ENCODE results near the gene APP.
"Not testable (repeated sequence)": the region's sequence is repeated elsewhere in the genome, so short reads cannot be mapped to it uniquely, and the experiment has no call there.

The APP gene

DNA sequence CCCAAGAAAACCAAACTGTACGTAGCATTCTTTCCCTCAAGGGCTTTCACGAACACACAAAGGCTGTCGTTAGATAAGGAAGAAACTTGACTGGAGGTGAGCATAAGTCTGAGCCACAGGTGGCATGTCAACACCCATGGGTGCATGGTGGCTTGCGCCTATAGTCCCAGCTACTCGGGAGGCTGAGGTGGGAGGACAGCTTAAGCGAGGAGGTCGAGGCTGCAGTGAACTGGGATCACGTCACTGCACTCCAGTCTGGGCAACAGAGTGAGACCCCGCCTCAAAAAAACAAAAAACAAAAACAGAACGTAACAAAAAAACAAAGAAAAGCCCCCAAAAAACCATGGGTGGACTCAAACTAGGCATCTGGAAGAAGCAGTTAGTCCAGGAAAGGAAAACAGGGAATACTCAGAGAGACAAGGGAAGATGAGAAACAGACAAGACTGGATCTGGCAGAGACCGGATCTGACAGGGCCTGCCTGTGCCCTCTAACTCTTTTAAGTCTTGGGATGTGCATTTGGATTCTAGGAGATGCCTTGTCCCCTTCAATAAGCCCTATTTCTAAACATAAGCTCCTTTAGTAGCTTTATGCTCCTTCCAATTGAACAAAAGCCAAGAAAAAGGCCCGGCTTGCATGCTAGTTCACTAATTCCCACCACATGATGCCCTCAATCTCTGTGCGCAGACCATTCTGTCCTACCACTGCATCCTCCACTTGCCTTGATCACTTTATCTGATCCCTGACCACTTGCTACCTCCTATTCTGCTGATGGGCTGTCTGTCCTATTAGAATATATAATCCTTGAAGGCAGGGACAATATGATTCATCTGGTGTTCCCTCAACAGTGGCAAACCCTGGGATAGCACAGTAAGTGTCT lies 73.8 kb downstream of the APP start:
- DNase-seq = no peak

DNA sequence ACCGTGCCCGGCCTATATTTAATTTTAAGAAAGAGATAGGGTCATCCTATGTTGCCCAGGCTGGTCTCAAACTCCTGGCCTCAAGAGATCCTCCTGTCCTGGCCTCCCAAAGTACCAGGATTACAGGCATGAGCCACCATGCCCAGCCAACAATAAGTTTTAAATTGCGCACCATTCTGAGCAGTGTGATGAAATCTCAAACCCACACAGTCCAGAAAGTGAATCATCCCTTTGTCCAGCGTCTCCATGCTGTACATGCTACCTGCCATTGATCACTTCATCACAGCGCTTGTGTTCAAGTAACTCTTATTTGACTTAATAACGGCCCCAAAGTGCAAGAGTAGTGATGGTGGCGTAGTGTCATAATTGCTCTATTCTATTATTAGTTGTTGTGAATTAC lies 75.4 kb downstream of the APP start:
- DNase-seq = no peak

DNA sequence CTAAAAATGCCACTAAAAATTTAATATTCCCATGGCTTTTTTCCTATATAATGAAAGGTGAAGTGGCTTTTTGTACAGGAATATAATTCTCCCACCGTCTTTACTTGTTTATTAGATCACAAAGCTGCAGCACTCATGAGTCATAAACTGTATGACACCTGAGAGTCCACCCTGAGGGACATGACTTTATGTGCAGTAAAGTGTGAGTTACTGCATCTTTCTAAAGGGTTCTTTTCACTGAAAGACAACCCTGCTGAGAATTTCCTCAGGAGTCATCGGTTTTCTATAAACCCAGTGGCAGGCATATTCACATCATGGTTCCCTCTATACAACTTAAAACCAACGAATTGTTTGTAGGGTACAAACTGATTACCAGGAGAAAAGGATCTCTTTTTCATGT lies 77.4 kb downstream of the APP start:
- no peak for DNase-seq

DNA sequence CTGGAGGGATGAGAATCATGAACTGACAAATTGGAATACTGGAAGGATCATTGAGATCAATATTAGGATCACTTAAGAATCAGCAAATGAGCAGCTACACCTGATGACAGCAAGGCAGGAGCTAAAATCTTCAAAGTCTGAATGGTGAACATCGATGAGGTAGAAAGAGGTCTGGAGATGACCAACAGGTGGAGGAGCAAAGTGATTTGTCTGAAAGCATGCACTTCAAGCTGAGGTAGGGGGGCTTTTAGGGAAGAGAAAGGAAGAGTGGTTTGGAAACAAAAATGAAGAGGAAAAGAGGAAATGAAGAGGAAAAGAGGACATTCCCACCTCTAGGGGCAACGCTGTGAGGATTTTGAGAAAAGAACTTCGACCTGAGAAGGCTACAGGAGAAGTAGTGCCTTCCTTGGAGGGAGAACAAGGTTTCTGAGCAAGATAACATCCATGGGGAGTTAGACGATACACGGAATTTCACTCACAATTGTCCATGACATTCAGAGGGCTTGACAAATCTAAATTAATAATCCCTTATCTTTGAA lies 79.0 kb downstream of the APP start:
- DNase-seq = no peak

DNA sequence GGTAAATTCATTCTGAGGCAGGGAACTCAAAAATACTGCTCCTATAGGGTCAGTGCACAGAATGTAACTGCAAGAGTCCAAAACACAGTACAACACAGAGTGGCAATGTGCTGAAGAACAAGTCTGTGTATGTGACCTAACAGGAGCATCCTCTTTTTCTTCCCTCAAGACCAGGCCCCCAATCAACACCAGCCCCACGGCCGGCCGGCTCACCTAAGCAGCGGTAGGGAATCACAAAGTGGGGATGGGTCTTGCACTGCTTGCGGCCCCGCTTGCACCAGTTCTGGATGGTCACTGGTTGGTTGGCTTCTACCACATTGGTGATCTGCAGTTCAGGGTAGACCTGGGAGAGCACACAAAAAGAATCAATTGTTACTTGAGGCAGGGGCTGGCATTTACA lies 80.8 kb downstream of the APP start:
- no peak for DNase-seq

DNA sequence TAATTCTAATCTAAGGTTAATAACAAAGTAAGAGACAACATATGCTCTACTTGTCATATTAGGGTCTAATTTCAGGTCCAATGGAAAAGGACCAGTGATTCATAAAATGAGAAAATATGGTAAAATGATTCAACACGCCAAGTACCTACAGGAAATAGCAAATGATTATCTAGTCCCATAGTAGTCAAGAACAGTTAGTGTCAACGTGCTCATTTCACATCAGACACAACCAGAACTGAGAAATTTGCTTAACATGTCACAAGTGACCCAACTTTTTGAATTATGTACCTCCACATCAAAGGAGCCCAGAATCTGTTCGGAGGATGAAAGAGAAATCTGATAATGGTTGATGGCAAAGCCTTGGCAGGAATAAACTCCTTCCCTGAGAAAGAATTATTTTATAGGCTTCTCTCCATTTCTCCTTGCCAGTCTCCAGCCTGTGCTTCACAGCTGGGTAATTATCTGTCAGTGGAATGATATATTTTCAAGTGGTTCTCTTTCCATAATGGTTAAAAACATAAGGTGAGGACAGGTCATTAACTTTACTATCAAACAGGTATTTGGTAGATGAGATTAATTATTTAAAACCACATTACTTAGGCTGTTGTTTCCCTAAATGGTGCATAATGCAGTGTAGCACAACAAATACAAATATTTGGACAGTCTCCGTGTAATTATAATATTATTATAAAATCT lies 83.2 kb downstream of the APP start:
- DNase-seq = no peak

DNA sequence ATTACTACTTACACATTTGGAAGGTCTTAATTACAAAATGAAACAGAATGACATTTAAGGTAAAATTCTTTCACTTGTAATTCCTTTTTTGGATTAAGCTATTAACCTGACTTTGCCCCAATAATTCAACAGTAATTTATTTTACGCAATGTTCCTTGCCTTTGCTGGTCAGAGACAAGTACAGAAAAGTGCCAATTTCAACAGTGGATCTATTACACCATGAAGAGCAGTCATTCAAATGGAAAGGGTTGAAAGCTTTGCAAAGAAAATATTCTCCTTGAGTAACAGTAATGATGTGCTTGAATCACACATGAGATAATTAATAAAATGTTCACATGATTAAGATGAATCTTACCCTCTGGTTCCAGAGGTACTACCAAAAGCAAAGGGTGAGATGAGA lies 84.7 kb downstream of the APP start:
- no peak for DNase-seq

DNA sequence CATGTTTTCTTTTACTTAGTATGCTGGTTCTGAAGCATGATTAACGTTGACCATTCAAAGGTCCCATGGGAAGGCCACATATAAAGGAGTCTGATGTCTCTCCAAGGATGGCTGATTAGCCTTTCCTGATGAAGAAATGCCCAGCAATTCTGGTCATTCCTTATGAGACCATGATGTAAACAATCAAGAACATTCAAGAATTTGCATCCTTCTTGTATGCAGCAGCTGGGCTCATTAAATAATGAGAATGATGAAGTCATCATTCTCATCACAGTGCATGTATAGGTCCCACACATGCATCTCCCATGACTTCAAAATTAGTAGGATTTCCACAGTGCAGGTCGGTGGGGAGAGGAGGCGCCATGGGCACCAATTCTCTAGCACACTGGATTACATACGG lies 85.4 kb downstream of the APP start:
- no peak for DNase-seq

DNA sequence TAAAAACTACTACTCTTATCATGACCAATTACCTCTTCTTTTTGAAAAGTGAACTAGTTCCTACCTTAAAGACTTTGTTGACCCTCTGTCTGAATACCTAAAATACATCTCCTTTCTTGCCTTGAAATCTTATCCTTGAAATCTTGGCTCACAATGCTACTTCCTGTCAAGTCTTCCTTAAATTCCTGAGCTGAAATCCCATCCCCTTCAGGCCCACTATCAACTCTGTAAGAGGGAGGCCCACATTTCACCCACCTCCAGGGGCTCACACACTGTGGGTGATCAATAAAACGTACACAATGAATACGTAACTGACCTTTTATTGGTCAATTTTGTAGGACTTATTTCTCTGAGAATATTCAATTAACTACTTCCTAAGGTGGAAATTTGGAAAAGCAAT lies 88.0 kb downstream of the APP start:
- DNase-seq = no peak

DNA sequence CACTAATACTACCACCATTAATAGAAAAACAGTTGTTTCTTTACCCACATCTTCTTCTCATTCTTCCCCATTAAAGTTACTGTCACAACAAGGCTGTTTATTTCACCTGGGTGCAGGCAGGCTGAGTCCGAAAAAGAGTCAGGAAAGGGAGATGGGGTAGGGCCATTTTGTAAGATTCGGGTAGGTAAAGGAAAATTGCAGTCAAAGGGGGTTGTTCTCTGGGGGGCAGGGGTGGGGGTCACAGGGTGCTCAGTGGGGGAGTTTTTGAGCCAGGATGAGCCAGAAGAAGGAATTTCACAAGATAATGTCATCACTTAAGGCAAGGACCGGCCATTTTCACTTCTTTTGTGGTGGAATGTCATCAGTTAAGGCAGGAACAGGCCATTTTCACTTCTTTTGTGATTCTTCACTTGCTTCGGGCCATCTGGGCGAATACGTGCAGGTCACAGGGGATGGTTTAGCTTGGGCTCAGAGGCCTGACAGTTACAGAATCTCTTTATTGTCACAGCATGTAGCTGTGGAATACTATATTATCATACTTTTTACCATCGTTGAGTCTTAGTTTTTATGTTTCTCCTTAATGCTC lies 89.3 kb downstream of the APP start:
- DNase-seq = not testable (repeated sequence)

DNA sequence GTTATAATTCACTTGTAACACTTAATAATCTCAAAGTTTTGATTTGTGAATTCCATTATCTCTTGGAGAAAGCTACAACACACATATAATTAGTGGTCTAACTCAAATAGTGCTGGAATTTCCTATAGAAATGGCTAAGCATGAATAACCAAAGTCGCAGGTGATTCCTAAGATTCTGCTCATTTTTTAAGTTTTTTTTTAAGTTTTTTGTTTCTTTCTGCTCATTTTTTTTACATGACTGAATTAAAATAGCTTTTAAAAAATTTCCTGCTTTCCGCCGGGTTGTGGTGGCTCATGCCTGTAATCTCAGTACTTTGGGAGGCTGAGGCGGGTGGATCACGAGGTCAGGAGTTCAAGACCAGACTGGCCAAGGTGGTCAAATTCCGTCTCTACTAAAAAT lies 90.4 kb downstream of the APP start:
- no peak for DNase-seq

DNA sequence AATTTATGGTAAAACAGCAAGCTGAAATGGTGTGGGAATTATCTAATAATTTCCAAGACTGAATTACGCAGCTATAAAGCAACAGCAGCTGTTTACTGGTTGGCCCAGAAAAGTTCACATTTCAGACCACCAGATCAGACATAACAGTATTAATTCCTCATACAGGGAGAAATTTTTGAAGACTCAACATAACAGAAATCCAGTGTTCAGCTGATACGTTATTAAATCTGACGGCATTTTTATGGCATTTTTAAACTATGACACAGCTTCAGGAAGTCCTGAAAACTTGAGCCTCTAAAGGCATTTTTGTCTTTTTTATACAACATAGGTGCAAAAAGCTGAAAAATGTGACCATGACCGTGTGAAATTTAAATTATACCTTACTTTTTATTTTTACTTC lies 91.2 kb downstream of the APP start:
- no peak for DNase-seq

DNA sequence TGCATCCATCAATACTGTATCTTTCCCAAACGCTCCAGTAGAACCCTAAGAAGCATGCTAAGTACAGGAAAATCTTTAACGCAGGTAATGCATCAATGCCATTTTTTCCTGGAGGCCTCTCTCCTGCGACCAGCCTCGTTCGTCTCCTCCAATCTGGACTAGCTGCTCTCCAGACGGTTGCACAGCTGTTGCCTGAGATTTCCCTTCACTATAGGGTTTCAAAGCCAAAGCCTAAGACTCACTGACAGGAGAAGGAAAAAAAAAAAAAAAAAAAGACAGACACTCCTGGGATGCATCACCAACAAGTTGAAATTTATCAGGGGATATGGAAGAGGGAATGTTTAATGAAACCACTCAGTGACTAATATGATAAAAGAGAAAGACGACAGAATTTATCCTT lies 93.0 kb downstream of the APP start:
- DNase-seq = no peak

DNA sequence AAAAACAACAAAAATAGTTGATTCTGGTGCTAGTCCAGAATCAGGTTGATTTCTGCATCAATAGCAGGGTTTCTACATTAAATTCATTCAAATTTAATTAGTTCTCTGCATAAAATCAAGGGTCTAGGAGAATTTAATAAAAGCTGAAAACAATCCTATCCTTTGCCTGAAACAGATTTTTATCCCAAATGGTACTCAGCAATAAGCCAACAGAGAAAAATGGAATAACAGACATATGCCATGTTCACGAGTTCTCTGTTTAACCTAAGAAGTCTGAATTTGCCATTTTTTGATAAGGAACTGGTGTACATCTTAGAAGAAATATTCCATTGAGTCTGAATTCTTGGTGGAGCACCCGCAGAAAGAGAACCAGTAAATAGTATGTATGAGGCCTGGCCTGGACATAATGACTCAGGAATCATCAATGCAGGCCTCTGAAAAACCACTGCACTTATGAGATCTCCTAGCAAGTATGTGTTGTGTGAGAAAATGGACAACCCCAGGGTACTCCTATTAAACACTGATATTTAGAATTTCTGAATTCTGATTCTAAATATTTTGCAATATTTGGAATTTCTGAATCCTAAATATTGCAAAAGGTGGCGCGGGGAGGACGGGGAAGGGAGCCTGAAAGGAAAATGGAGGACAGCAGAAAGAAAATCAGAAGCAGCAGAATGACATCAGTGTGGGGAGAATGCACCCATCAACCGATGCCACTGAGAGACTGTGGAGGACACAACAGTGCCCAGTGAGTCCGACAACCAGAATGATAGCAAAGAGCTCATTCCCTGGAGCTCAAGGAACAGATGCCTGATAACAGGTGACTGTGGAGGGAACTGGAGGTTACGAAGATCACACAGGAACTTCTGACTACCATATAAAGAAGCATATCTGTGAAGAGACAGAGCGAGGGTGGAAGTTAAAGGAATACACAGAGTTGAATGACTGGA lies 97.6 kb downstream of the APP start:
- no peak for DNase-seq

DNA sequence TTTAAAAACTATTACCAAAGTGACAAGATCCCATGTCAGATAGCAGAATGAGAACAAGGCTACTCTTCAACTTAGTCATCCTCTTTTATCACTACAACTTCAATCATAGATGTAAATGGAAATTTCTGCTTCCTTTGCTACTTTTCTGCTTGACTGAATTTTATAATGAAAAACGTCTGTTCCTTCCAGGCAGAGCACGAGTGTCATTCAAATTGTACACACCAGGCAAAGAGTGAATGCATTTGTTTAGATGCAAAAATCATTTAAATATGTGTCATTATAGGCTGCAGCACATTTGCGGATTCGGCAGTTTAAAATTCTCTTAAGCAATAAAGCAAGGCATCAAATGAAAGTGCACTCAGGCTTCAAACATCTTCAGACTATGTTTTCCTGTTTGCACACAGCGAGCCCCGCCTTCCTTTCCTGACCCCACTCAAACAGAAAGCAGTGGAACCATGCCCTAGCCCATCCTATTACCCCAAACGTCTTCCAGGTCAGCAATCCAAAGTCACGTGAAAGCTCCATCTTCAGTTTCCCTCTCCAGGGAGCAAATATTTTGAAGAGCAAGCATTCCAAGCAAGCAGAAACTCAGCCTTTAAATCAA lies 99.6 kb downstream of the APP start:
- no peak for DNase-seq

DNA sequence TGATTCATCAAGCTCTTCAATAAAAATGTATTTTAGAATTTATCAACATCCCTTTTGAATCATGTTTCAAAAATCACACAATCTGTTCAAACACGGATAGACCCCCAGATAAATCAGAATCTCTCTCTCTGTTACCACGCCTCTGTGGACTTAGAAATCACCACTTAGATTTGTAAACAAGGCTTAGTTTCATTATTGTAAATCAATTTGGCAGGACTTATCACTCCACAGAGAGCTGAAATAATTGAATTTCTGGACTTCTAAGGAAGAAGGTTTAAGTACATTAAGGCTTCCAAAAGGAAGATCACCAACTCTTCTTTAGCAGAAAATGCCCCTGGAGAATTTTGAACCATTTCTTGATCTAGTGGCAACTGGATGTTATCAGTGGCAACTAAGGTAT lies 100.4 kb downstream of the APP start:
- DNase-seq = no peak

DNA sequence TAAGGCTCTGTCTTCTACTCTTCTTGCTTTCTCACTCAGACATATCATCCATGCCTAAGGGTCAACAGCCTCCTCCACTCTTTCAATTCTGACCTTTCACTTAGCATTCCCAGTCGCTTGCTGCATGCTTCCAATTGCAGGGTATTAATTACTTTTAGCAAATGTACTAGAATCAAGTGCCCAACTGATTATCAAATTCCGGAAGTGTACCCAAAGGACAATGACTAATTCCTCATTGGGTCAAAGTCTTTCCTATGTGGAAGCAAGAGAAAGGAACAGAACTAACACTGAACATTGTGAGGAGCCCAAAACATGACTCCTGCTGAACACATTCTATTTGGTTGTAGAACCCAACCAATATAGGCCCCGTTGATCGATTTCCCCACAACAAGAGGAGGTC lies 101.8 kb downstream of the APP start:
- no peak for DNase-seq

DNA sequence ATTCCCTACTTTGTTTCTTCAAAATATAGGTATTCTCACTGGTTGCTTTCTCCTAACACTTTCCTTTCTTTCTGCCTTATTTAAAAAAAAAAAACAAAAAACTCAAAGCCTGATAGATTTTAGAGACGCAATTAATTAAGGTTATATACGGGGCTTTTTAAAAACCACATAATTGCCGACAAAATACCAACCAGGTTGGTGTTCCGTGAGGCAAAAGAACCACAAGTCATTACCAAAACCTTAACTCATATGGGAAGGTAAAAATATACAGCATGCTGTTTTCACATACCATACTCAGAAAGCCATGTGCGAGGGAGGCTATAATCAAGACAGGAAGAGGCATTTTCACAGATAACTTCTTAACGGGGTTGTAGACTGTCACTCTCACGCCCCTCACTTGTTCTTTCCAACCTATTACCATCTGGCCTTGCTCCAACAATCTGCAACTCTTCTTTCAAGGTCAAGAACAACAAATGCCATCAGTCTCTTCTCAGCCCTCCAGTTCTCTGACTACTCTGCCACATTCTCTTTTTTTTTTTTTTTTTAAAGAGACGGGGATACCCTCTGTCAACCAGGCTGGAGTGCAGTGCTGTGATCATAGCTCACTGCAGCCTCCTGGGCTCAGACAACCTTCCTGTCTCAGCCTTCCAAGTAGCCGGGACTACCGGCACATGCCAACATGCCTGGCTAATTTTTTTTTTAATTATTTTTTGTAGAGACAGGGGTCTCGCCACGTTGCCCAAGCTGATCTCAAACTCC lies 102.6 kb downstream of the APP start:
- no peak for DNase-seq

DNA sequence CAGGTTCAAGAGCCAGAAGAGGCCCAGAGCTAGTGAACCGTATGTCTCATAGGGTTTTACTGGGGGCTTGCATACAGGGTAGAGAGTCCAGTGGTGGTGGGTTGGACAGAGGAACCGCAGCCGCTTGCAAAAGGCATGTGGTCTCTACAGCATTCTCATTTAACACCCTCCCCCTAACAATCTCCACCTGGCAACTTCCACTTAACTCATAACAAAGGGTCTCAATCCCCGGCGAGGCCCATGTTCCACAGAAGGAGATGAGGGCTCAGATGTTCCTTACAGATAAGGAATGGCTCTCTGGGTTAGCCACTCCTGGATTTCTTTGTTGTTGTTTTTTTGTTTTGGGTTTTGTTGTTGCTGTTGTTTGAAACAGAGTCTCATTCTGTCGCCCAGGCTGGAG lies 106.1 kb downstream of the APP start:
- no peak for DNase-seq

DNA sequence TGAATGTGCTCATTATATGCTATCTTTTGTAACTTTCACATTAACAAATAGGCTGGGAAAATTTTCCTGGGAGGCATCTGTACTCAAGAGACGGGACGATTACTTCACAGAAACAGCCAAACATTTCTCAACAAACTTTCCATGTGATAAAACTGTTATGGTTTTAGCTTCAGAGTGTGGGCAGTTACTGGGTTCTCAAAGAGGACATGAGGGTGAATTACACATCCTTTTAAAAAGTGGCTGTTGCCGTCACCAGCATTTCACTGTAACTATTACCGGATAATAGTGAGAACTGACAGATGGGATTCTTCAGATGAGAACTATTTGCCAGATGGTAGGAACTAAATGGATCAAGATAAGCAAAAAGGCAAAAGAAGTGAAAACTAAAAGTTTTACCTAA lies 109.1 kb downstream of the APP start:
- DNase-seq = no peak

DNA sequence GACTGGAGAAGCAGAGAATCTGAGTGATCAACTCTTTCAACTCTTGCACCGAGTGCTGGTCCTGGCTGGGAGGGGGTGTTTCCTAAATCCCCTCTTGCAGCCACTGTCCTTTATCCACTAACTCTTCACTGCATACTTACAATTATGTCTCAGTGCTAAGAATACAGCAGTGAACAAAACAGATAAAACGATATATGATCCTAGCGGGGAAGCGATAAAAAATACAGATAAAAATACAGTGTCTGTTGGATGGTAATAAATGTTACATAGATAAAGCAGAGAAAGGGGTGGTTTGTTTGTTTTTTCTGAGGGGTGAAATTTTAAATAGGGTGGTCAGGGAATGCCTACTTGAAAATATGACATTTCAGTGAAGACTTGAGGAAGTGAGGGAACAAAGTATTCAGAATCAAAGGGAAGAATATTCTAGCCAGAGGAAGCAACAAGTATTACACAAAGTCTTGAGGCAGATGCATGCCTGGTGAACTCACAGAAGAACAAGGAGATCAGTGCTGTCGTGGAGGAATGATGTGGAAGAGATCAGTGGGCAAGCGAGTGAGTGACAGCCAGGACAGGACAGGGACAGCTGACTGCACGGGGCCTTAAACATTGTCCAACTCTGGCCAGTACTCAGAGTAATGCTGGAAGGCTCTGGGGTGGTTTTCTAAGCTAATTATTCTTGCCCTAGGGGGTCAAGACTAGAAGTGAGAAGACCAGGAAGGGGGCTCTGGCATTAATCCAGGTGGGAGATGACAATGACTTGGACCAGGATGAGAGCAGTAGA lies 110.0 kb downstream of the APP start:
- DNase-seq = no peak

Measured in activated CD4-positive, CD25-positive, alpha-beta regulatory T cell treated with anti-CD3 and anti-CD28 coated beads, Interleukin-2, amount 50 U/mL, for 72 hours (primary cell).